Measurements from ENCODE around the gene CTNNA3.

Gene CTNNA3

DNA sequence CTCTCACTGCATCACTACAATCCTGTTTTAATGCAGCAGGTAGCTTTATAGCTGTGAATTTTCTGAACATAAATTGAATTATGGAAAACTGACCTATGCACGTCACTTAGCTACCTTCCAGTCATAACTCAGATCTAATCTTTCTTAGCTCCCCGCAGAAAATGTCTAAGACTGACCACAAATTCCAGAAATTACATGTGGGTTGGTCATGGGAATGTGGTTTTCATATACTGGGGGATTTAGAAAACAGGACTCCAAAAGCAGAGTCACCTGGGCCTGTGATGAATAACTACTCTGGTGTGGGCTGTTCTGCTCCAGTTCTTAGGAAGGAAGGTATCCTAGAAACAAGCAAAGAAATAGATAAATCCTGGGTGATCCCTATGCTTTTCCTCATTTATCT, 948.5 kb downstream of the CTNNA3 start:
- DNase-seq (ENCODE audit: low read depth) = no peak

DNA sequence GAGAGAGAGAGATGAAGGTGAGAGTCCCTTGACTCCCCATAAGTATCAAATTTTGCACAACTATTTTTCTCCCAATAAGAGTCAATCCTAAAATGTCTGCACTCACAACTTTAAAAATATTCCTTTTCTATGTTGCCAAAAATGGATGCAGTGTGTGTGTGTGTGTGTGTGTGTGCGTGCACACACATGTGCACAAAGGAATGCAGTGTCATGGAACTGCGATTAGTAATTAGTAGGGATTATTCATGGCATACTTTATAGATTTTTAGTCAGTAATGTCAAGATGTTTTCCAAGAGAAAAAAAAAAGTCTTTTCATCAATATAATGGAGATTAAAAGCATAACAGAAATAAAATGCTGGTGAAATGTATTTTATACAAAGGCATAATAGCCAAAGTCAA, 949.3 kb downstream of the CTNNA3 start:
- DNase-seq (ENCODE audit: low read depth) = no peak

GRCh38 chr10:66746246-66746645, 949.7 kb downstream of the CTNNA3 start:
- no peak for DNase-seq (ENCODE audit: low read depth)

- no peak for DNase-seq (ENCODE audit: low read depth)
These were observed 951.1 kb downstream of the CTNNA3 start for GRCh38 chr10:66744915-66745314.

DNA sequence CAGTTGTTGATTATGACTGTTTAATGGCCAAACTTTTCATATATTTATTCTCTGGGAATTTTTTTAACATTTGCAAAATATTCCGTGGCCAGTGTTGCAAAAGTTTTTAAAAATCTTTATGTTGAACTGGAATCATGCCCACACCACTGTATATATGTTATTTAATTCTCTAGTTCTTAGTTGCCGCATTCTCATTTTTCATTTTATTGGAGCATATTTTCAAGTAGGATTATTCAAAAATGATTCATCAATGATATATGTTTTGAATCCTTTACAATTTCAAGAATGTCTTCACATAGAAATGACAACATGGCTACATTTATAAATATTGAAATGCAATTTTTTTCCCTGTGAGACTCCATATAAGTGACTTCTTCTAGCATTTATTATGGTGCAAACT, 958.8 kb downstream of the CTNNA3 start:
- no peak for DNase-seq (ENCODE audit: low read depth)

GRCh38 chr10:66723608-66724400, 972.2 kb downstream of the CTNNA3 start:
- no peak for DNase-seq (ENCODE audit: low read depth)

GRCh38 chr10:66719483-66719882, 976.5 kb downstream of the CTNNA3 start:
- no peak for DNase-seq (ENCODE audit: low read depth)

GRCh38 chr10:66717231-66717981, 978.6 kb downstream of the CTNNA3 start:
- no peak for DNase-seq (ENCODE audit: low read depth)

DNA sequence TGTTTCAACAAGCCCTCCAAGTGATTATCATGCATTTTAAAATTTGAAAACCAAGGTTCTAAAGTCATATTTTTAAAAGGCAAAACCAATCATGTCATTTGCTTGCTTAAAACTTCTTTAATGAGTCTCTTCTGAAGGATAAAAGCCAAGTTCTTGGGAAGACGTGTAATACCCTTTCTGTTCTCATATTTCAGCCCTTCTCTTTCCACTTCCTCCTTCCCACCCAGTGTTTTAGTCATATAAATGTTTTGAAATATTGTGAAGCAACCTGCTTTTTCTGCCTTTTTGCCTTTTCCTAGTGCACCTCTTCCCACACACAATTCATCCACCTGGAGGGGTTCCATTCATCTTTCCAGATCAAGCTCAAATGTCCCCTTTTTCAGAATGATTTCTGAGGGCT, 981.3 kb downstream of the CTNNA3 start:
- no peak for DNase-seq (ENCODE audit: low read depth)

GRCh38 chr10:66713387-66713786, 982.6 kb downstream of the CTNNA3 start:
- no peak for DNase-seq (ENCODE audit: low read depth)

DNA sequence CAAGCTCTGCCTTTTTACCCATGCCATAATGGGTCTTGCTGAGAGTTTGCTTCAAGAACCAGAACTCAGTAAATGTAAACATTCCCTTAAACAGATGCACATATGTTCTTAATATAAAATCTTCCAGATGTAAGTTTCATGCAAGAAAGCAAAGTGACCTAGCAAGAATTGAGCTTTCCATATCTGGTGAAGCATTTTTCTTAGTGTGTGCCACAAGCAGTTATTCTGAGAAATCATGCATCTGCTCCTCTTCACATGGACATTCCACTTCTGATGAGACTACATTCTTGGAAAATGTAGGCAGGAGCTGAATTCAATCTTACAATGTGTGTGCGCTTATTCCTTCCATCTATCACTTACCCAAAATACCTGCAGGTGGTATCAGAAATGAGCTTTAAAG, 997.9 kb downstream of the CTNNA3 start:
- no peak for DNase-seq (ENCODE audit: low read depth)

DNA sequence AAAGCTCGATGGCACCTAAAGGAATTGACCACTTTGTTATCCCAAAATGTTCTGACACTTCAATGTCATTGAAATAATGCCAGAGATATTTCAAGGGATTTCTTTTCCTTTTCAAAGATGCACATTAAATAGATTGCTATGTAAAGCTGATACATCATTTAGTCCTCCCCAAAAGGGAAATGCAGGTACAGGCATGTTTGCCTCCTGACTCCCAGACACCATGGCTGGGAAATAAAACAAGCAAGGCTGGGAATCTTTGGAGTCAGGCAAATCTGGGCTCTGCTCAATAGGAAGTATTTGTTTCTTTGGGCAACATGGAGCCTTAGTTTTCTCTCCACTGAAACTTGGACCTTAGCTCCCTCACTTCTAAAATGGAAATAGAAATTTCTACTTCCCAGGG, 1000.9 kb downstream of the CTNNA3 start:
- DNase-seq (ENCODE audit: low read depth) = no peak

GRCh38 chr10:66684581-66684980, 1011.4 kb downstream of the CTNNA3 start:
- no peak for DNase-seq (ENCODE audit: low read depth)

DNA sequence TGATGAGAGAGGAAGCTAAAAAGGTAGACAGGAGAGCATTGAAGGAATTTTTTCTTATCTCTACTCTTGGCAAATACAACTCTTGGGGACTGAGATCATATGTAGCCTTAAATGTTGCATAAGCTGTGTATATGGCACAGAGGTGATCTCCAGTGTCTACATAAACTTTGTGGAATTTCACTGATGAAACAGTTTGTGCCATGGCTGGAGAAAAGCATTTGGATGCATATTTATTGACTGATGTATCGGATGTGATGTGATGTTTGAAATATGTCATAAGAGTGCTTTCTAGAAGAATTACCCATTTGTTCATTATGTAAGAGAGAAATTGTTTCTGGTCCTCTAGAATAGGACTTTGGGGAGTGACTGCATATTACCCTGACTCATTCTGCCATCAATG, 1015.1 kb downstream of the CTNNA3 start:
- DNase-seq (ENCODE audit: low read depth) = no peak

- no peak for DNase-seq (ENCODE audit: low read depth)
These were observed 1017.5 kb downstream of the CTNNA3 start for GRCh38 chr10:66678521-66678920.

DNA sequence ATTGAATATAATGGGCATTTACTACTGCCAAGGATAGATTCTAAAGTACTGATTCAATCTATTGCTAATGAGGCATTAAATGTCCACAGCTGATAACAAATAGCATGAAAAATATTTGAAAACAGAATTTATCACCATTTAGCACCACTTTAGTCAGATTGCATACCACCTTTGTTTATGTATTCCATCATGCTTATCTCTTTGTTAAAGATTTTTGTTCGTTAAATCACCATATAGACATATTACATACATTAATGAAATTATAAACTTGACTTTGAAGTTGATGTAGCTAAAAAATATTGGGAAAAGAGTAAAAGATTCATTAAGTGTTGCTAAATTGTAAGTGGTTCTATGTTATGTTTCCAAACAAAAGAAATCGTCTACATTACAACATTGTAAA, 1022.9 kb downstream of the CTNNA3 start:
- no peak for DNase-seq (ENCODE audit: low read depth)

GRCh38 chr10:66671562-66671961, 1024.4 kb downstream of the CTNNA3 start:
- DNase-seq (ENCODE audit: low read depth) = no peak

GRCh38 chr10:66671064-66671463, 1024.9 kb downstream of the CTNNA3 start:
- DNase-seq (ENCODE audit: low read depth) = no peak

DNA sequence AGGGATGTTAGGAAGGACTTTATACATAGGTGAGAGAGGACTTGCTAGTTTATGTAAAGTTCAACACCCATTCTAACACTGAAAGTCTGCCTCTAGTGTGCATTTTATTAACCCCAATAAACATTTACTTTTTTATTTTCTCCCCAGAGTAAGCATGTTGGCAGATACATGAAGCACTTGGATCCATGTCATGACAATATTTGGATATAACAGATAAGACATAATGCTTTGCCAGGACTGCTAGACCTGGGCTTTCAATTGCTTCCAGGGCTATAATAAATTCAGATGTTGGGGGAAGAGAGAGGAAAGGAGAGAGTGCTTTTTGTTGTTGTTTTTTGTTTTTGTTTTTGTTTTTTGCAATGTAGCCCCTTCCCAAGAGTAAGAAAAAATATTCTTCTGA, 1039.5 kb downstream of the CTNNA3 start:
- DNase-seq (ENCODE audit: low read depth) = no peak

DNA sequence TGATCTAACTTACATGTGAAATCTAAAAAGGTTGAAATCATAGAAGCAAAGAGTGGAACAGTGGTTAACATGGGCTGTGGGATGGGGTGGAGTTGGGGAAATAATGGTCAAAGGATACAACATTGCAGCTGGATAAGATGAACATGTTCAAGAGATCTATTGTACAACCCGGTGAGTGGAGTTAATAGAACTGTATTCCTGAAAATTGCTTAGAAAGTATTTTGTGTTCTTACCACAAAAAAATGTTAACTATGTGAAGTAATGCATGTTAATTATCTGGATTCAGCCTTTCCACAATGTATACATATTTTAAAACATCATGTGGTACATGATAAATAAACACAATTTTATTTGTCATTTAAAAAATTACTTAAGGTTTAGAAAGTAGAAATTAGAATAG, 1041.1 kb downstream of the CTNNA3 start:
- no peak for DNase-seq (ENCODE audit: low read depth)

- no peak for DNase-seq (ENCODE audit: low read depth)
These were observed 1044.5 kb downstream of the CTNNA3 start for GRCh38 chr10:66651308-66652082.

- no peak for DNase-seq (ENCODE audit: low read depth)
These were observed 1046.4 kb downstream of the CTNNA3 start for GRCh38 chr10:66649626-66650025.

- no peak for DNase-seq (ENCODE audit: low read depth)
These were observed 1053.8 kb downstream of the CTNNA3 start for GRCh38 chr10:66642217-66642616.

All from activated T-helper 9 cell treated with anti-CD3 and anti-CD28 coated beads, Interleukin-2, amount 50 U/mL, for 16 hours (primary cell).